Measurements from ENCODE around the gene TMEM82.

GRCh38 chr1:15758343-15758931 lies 16.1 kb downstream of the TMEM82 start, which contains the start of gene FBLIM1:
- no peak for TF ChIP-seq CTCF (tag by site-specific recombination; IDR thresholded peaks at IDR 0.05)
- no peak for TF ChIP-seq SP3 (tag by site-specific recombination; IDR thresholded peaks at IDR 0.05)
